NCI-H2196 treated with DMSO at 0.1 percent for 48 hours (cell line): ENCODE data around the gene MTHFSD.

Experiments
- DNase-seq: peaks from one replicate; lab custom pipeline; 2025; ENCODE audit not compliant: unreplicated experiment; lab: John Stamatoyannopoulos, UW

MTHFSD gene

DNA sequence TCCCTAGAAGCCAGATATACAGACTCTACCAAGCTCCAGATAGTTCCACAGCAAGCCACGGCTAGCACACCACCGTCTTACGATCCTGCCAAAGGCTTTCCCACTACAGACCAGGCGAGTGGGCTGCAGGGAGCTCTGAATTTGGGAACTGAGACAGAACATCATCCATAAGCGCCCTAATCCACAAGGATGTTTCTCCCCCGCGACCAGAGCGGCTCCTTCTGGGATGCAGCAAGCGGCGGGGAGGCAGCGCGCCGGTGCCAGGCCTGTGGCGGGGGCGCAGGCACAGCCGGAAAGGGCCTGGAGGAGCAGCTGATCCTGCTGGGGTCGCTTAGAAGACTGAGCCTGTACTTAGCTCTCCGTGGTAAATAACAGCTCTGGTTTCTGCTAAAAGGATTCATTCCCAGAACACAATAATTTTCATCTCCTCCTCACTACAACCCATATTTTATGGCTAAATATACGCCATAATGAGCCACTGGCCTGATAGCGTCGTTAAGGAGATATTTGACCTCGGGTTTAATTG, 60.9 kb downstream of the MTHFSD start:
- no peak for DNase-seq

DNA sequence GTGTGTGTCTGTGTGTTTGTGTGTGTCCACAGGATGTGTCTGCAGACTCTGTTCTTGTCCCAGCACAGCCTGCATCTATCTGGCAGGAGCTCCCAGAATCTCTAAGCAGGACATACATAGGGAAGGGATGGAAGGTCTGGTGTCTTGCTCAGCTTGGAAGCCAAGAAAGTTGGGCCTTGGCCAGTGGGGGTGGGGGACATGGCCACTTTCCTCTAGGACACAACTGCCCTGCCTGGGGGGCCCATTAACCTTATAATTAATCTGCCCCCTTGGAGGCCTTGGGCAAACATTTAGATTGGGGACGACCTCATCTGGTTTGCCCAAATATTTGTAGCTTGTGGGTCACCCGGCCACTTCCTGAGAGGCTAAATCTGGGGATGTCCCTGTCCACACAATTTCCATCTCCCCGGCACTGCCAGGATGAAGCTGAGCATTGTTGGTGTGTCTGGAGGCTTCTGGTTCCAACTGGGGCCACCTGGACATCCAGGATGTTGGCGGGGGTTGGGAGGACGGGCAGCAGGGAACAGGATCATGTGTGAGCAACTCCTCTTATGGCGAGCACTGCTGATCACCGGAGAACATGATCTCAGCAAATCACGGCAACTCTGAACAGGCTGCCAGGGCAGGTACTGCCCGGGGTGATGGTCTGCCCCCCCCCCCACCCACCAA, 61.9 kb downstream of the MTHFSD start:
- no peak for DNase-seq

- DNase-seq = no peak
These were observed 62.6 kb downstream of the MTHFSD start for GRCh38 chr16:86492267-86492960.

GRCh38 chr16:86491640-86492023, 63.4 kb downstream of the MTHFSD start:
- no peak for DNase-seq

DNA sequence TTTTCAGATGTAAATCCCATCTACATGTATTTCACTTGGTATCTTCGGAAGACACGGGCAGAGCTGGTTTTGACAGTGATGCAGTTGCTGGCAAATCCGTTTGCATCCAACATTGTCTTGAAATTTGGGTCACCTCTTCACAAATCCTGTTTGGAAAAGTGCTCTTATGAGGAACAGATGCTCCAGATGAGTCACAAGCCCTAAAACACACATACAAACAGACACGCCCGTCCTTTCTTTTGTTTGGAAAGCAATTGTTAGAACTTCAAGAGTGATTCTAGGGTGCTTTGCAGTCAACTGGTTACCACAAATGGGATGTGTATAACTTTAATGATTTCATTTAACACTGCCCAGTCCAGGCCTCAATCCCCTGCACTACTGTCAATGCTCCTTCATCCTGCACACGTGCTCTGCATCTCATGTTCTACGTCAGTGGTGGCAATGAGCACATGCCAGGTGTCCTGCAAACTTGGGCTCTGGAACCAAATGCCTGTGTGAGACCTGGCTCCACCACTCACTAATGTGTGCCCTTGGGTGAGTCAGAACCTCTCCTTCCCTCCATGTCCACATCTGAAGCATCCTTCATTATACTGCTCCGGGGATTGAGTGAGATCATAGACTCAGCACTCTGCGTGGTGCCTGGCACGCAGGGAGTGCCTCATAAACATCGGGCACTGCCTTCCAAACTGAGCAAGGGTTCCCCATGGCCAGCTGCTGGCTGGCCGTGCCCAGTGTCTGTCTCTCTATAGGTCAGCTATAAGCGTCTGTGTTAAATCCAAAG, 64.0 kb downstream of the MTHFSD start:
- no peak for DNase-seq

GRCh38 chr16:86485746-86486145, 69.3 kb downstream of the MTHFSD start:
- no peak for DNase-seq

DNA sequence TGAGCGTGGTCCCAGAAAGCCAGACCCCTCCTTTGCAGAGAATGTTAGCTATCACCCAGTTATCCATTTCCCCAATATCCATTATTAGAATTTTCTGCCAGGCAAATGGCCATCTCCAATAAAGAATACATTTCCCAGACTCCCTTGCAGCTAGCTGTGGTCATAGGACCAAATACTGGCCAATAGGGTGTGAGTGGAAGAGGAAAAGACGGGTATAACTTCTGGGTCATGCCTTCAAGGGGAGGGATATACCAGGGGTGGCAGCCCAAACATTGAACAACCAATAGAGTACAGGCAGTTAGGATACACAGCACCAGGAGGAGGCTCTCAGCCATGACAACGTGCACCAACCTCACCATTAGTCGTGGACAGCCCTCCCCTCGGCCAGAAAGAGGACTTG, 70.8 kb downstream of the MTHFSD start:
- no peak for DNase-seq

GRCh38 chr16:86481607-86482006, 73.4 kb downstream of the MTHFSD start:
- DNase-seq = no peak

- DNase-seq = no peak
These were observed 74.6 kb downstream of the MTHFSD start for GRCh38 chr16:86480444-86480843.
